Measurements from ENCODE around the gene KRT76.

- TF ChIP-seq, protein P1, sequence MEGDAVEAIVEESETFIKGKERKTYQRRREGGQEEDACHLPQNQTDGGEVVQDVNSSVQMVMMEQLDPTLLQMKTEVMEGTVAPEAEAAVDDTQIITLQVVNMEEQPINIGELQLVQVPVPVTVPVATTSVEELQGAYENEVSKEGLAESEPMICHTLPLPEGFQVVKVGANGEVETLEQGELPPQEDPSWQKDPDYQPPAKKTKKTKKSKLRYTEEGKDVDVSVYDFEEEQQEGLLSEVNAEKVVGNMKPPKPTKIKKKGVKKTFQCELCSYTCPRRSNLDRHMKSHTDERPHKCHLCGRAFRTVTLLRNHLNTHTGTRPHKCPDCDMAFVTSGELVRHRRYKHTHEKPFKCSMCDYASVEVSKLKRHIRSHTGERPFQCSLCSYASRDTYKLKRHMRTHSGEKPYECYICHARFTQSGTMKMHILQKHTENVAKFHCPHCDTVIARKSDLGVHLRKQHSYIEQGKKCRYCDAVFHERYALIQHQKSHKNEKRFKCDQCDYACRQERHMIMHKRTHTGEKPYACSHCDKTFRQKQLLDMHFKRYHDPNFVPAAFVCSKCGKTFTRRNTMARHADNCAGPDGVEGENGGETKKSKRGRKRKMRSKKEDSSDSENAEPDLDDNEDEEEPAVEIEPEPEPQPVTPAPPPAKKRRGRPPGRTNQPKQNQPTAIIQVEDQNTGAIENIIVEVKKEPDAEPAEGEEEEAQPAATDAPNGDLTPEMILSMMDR (IDR thresholded peaks at IDR 0.05; ENCODE audit: borderline replicate concordance, extremely low read depth, low read length, poor library complexity, severe bottlenecking): no peak
- no peak for TF ChIP-seq EZH2 (IDR thresholded peaks at IDR 0.05; ENCODE audit: borderline replicate concordance, low read depth, low read length, severe bottlenecking)
These were observed 41.2 kb upstream of the KRT76 start for GRCh38 chr12:52818388-52818787.

Measured in DND-41 (cell line).